Subcutaneous abdominal adipose tissue (tissue), 5 donors: Measurements from ENCODE around the gene CDH22.

Source experiments
- H3K27ac ChIP-seq: one replicate; pipeline ENCODE4 v1.7.0; 2013; ENCODE audit warnings: low read depth, mild to moderate bottlenecking, inconsistent platforms, low read length, moderate library complexity
- H3K27me3 ChIP-seq, 5 donors: one replicate each; pipeline ENCODE4 v1.7.0; 2013; ENCODE audit warnings: low read length in 5 of 5, inconsistent platforms in 1 of 5; ENCODE audit not compliant: control insufficient read depth in 5 of 5, insufficient read depth in 4 of 5
- H3K36me3 ChIP-seq, 5 donors: one replicate each; pipeline ENCODE4 v1.7.0; 2013; ENCODE audit warnings: low read length in 5 of 5; ENCODE audit not compliant: control insufficient read depth in 5 of 5, insufficient read depth in 5 of 5
- H3K4me1 ChIP-seq, 5 donors: one replicate each; pipeline ENCODE4 v1.7.0; 2013; ENCODE audit warnings: low read length in 5 of 5, mild to moderate bottlenecking in 3 of 5, moderate library complexity in 1 of 5; ENCODE audit not compliant: control insufficient read depth in 5 of 5, insufficient read depth in 5 of 5
- H3K4me3 ChIP-seq, 5 donors: one replicate each; pipeline ENCODE4 v1.7.0; 2013; ENCODE audit warnings: low read length in 5 of 5, low read depth in 1 of 5
- H3K9ac ChIP-seq, 5 donors: one replicate each; pipeline ENCODE4 v1.7.0; 2013; ENCODE audit warnings: low read length in 5 of 5, mild to moderate bottlenecking in 4 of 5, moderate library complexity in 3 of 5
- H3K9me3 ChIP-seq, 5 donors: one replicate each; pipeline ENCODE4 v1.7.0; 2013; ENCODE audit warnings: low read length in 5 of 5; ENCODE audit not compliant: control insufficient read depth in 5 of 5
- donor health status: healthy.
- donor health status: healthy.
- donor health status: healthy.
- donor health status: healthy.
- donor health status: healthy.

The CDH22 gene

DNA sequence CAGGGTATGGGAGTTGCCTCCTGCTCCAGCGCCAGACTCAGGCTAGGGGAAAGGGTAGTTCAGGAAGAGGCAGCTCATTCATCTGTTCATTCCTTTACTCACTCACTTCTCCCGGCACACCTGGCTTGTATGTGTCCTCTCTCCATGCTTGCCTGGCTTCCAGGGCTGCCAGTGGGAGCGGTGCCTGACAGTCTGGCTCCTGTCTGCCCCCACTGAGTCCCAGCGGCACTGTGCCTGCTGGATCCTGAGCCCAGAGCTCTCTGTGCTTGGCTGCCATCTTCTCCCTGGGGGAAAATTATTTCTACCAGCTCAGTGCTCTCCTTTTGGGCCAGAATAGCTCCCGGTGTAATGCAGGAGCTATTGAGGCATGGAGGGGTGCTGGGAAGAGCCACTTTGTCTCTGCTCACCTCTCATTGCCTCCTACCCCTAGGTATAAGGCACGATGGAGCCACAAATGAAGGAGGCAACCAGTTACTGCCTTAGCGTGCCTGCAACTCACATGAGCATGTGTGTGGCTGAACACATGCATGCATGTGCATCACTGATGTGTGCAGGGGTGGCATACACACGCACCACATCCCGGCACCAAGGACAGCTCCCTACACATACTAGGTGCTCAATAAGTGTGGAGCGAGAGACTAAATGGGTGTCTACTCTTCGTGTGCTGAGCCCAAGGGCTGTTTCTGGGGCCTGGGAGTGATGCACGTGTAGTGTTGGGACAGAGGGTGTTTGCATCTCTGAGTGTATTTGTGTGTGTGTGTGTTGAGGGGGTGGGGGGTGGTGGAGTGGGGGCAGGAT lies 46.6 kb downstream of the CDH22 start:
- Histone ChIP-seq H3K27me3 (peaks cover 0 to 27% (median 24%) of the 10 kb centered on the region in 5 donors), H3K9ac (no peak overlapping the region), H3K36me3 (no peaks in the 10 kb centered on the region), H3K9me3 (peaks cover 0 to 2% (median 0%) of the 10 kb centered on the region in 5 donors), H3K4me1 (peaks cover 0 to 26% (median 22%) of the 10 kb centered on the region in 5 donors), H3K4me3 (no peak overlapping the region), H3K27ac (no peak overlapping the region)

DNA sequence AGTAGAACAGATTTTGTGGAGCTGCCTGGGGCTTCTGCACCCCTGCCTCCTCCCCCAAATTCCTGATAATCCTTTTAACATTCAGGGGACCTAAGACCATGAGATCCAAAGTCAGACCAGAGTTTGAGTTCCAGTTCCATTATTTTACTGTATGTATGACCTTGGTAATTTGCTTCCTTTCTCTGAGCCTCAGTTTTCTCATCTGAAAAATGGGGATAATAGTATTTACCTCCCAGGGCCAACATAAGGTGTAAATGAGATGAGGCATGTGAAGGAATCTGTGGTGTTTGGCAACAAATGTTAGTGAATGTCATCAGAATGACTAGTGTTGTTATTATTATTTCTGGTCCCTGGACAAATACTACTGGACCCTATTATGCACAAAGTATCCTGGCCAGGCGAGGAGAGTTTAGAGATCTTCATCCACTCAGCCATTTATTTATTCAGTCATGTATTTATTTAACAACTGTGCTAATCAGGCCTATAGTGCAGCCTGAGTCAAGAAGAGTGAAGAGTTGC lies 47.3 kb downstream of the CDH22 start:
- Histone ChIP-seq H3K27ac (no peak overlapping the region), H3K27me3 (peaks cover 0 to 27% (median 21%) of the 10 kb centered on the region in 5 donors), H3K9ac (no peak overlapping the region), H3K9me3 (peaks cover 0 to 2% (median 0%) of the 10 kb centered on the region in 5 donors), H3K4me1 (peaks cover 0 to 26% (median 22%) of the 10 kb centered on the region in 5 donors), H3K4me3 (no peak overlapping the region), H3K36me3 (no peaks in the 10 kb centered on the region)

DNA sequence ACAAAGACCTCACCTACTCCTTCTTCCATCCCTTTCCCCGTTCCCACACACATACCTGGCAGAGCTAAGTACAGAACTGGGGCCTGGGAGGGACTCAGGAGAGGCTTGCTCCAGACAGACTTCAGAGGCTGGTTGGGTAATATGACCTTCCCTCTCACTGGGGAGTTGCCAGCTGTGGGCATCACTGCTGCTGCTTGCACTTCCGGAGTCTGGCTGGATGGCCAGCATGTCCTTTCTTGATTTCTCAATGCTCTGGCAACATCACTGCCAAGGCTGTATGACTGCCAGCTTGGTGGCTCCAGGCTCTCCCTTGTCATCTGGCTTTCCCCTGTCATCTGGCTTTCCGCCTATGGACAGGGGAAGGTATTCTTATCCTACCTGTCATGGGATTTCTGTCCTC lies 47.8 kb downstream of the CDH22 start:
- Histone ChIP-seq H3K9ac (no peak overlapping the region), H3K36me3 (no peaks in the 10 kb centered on the region), H3K9me3 (peaks cover 0 to 1% (median 0%) of the 10 kb centered on the region in 5 donors), H3K4me3 (no peak overlapping the region), H3K4me1 (peaks cover 0 to 26% (median 25%) of the 10 kb centered on the region in 5 donors), H3K27ac (no peak overlapping the region), H3K27me3 (peaks cover 4 to 31% (median 24%) of the 10 kb centered on the region in 5 donors)

DNA sequence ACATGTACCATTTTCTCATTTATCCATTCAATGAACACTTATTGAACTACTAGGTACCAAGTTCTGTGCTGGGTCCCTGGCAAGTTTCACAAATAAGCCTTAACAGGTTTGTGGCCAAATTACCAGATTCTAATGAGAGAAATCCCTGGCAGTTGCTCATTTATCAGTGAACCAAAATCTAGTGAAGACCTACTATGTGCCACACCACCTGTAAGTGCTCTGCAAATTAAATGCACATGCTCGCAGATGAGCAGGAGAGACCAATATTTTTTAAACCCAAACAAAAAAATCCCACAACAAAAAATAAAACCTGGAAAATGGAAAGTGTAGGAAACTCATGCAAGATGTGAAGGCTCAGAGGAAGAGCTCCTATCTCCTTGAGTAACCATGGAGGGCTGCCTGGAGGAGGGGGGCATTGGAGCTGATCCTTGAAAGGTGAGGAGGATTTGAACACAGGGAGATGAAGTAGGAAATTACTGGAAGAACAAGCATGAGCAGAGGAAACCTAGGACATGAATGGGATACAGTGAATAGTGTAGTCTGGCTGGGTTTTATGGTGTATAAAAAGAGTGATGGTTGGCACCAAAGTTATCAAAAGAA lies 48.9 kb downstream of the CDH22 start:
- peaks cover 4 to 28% (median 23%) of the 10 kb centered on the region in 5 donors for H3K27me3 ChIP-seq

DNA sequence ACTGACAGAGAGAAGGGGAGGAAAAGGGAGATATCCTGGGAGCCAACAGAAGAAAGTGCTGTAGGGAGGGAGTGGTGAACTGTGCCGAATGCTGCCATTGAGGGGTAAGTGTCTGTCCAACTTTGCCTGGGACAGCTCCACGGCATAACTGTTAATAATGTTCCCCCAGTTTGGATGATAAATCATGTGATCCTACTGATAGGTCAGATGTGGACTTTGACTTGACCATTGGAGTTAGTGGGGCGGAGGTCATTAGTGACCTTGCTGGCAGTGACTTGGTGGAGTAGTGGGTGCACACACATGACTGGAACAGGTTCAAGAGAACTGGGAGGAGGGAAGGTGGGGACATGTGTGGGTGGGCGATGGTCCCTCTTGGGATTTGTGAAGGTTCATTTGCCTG lies 50.4 kb downstream of the CDH22 start:
- Histone ChIP-seq H3K9me3 (no peaks in the 10 kb centered on the region), H3K9ac (no peak overlapping the region), H3K27me3 (peaks cover 4 to 35% (median 27%) of the 10 kb centered on the region in 5 donors), H3K27ac (no peak overlapping the region), H3K4me3 (no peak overlapping the region), H3K36me3 (no peaks in the 10 kb centered on the region), H3K4me1 (peaks cover 0 to 26% (median 24%) of the 10 kb centered on the region in 5 donors)

More for the DNA sequence above, 48.9 kb downstream of the CDH22 start:
- Histone ChIP-seq H3K9me3 (no peaks in the 10 kb centered on the region), H3K27ac (no peak overlapping the region), H3K4me3 (no peak overlapping the region), H3K9ac (no peak overlapping the region), H3K4me1 (peaks cover 0 to 27% (median 26%) of the 10 kb centered on the region in 5 donors), H3K36me3 (no peaks in the 10 kb centered on the region)

DNA sequence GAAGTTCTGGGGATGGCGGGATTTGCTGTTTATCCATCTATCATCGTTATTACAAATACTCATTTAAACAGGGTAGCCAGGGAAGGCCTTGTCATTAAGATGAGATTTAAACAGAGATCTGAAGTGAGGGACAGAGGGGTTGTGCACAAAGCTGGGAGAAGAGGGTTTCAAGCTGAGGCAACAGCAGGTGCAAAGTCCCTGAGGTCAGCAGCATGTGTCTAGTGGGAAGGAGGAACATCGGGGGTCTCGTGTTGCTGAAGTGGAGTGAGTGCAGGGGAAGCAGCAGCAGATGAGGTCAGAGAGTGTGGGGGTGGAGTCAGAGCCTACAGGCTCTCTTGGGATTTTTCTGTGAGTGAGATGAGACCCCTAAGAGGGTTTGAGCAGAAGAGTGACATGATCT lies 52.0 kb downstream of the CDH22 start:
- Histone ChIP-seq H3K27ac (no peak overlapping the region), H3K9ac (no peak overlapping the region), H3K36me3 (no peaks in the 10 kb centered on the region), H3K4me1 (peaks cover 0 to 13% (median 8%) of the 10 kb centered on the region in 5 donors), H3K9me3 (no peaks in the 10 kb centered on the region), H3K27me3 (peaks cover 17 to 48% (median 41%) of the 10 kb centered on the region in 5 donors), H3K4me3 (no peak overlapping the region)

DNA sequence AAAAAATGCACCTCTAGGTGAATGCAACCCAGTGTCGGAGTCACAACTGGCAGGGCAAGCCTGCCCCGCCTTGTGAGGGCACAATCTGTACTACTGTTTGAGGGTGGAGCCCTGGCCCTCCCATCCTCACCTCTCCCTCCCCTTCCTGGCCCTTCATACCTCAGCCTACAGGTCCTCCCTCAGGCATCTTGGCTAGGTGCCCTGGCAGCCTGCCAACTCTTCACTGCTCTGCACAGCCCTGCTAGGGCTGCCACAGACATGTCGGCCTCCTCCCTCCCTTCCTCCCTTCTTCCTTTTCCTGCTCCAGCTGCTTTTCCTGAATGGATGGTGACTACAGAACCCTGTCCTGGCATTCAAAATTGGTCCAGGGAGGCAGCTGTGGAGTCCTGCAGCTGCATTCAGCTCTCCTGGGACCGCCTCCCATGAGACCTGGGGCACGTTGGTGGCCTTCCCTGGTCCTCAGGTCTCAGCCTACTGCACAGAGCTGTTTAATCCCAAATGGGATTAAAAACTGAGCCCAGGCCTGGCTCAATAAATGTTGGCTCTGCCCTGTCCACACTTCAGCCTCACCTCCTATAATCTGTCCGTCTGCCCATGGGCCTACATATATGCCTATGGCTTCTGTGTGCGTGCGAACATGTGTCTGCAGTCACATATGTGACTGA lies 52.7 kb downstream of the CDH22 start:
- no peak overlapping the region for H3K27ac ChIP-seq
- no peaks in the 10 kb centered on the region for H3K9me3 ChIP-seq
- H3K9ac ChIP-seq, result no peak overlapping the region
- peaks cover 0 to 6% (median 2%) of the 10 kb centered on the region in 5 donors for H3K4me1 ChIP-seq
- no peaks in the 10 kb centered on the region for H3K36me3 ChIP-seq
- H3K4me3 ChIP-seq, result no peak overlapping the region
- H3K27me3 ChIP-seq, result peaks cover 21 to 54% (median 42%) of the 10 kb centered on the region in 5 donors

DNA sequence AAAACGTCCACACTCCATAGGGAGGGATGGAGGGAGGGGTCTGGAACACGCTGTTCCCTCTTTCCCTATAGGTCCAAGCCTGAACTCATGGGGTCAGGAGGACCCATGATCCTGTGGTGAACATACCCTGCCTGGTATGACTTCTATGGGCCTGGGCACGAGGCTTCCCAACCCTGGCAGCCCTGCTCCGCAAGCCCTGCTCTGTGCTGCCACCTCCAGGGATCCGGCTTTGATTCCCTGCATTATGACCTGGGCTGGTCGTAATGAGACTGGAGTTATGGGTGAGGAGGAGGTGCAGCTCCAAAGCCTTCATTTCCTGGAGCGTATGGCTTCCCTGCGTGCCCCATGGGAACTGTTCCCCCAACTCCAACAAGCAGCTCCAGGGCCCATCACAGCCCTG lies 54.9 kb downstream of the CDH22 start:
- Histone ChIP-seq H3K4me3 (no peak overlapping the region), H3K36me3 (no peaks in the 10 kb centered on the region), H3K27me3 (peaks cover 30 to 64% (median 46%) of the 10 kb centered on the region in 5 donors), H3K4me1 (peaks cover 0 to 6% (median 0%) of the 10 kb centered on the region in 5 donors), H3K9ac (no peak overlapping the region), H3K9me3 (no peaks in the 10 kb centered on the region), H3K27ac (no peak overlapping the region)

DNA sequence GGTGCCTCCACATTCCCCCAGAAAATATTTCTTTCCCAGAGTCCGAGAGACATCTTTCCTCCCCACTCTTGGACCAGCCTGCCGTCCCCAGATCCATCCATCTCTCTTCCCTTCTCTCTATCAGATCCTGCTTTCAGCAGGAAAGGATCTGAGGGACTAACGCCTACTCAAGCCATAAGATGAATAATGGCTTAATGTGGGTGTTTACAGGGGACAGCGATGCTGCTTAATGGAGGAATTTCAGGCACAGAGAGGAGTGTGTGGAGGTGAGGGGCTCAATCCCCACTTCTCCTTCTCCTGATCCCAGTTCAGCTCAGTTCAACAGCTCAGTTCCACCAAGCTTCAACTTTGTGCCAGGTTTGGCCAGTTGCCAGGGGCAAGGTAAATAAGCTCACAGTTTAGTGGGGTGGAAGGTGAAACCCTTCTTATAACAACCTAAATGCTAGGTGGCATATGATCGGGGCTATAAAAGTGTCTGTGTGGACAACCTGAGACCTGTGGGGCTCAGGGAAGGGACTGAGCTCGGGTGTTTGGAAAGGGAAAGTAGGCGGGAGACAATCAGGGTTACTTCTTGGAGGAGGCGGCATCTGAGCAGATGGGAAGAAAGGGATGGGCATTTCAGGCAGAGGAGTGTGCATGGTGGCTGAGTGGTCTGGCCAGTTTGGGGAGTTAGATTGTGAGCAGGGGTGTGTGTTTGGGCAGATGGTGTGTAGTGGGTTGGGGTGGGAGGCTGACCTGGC lies 55.8 kb downstream of the CDH22 start:
- Histone ChIP-seq H3K27ac (no peak overlapping the region), H3K4me1 (peaks cover 0 to 6% (median 0%) of the 10 kb centered on the region in 5 donors), H3K9ac (no peak overlapping the region), H3K36me3 (no peaks in the 10 kb centered on the region), H3K27me3 (peaks cover 37 to 66% (median 42%) of the 10 kb centered on the region in 5 donors), H3K9me3 (no peaks in the 10 kb centered on the region), H3K4me3 (no peak overlapping the region)
